Measurements from ENCODE around the gene SRGAP2B.
"Not testable (repeated sequence)": the region's sequence is repeated elsewhere in the genome, so short reads cannot be mapped to it uniquely, and the experiment has no call there.

The SRGAP2B gene

GRCh38 chr1:144981157-144981556, 114.0 kb downstream of the SRGAP2B start:
- H3K4me3 ChIP-seq; H3K9me3 ChIP-seq (ENCODE audit: low read depth, low read length); DNase-seq (ENCODE audit: low read depth, low spot score); H3K36me3 ChIP-seq (ENCODE audit: insufficient read depth, low read length); H3K9ac ChIP-seq (ENCODE audit: insufficient read length); H3K27ac ChIP-seq: not testable (repeated sequence)

- H3K36me3 ChIP-seq (ENCODE audit: insufficient read depth, low read length); DNase-seq (ENCODE audit: low read depth, low spot score); H3K4me3 ChIP-seq; H3K27ac ChIP-seq; H3K9ac ChIP-seq (ENCODE audit: insufficient read length); H3K9me3 ChIP-seq (ENCODE audit: low read depth, low read length): not testable (repeated sequence)
Measured at GRCh38 chr1:144979960-144980595, 115.0 kb downstream of the SRGAP2B start.

GRCh38 chr1:144977856-144978255, 117.3 kb downstream of the SRGAP2B start:
- DNase-seq (ENCODE audit: low read depth, low spot score); H3K36me3 ChIP-seq (ENCODE audit: insufficient read depth, low read length); H3K9ac ChIP-seq (ENCODE audit: insufficient read length); H3K9me3 ChIP-seq (ENCODE audit: low read depth, low read length); H3K27ac ChIP-seq; H3K4me3 ChIP-seq: not testable (repeated sequence)

GRCh38 chr1:144971936-144972335, 123.2 kb downstream of the SRGAP2B start:
- not testable (repeated sequence) for H3K27ac ChIP-seq; H3K9ac ChIP-seq (ENCODE audit: insufficient read length); H3K9me3 ChIP-seq (ENCODE audit: low read depth, low read length); H3K36me3 ChIP-seq (ENCODE audit: insufficient read depth, low read length); H3K4me3 ChIP-seq; DNase-seq (ENCODE audit: low read depth, low spot score)

GRCh38 chr1:144966488-144966887, 128.6 kb downstream of the SRGAP2B start:
- DNase-seq (ENCODE audit: low read depth, low spot score); H3K9ac ChIP-seq (ENCODE audit: insufficient read length); H3K27ac ChIP-seq; H3K9me3 ChIP-seq (ENCODE audit: low read depth, low read length); H3K4me3 ChIP-seq; H3K36me3 ChIP-seq (ENCODE audit: insufficient read depth, low read length): not testable (repeated sequence)

GRCh38 chr1:144964765-144965164, 130.4 kb downstream of the SRGAP2B start:
- not testable (repeated sequence) for H3K9ac ChIP-seq (ENCODE audit: insufficient read length); H3K4me3 ChIP-seq; DNase-seq (ENCODE audit: low read depth, low spot score); H3K9me3 ChIP-seq (ENCODE audit: low read depth, low read length); H3K27ac ChIP-seq; H3K36me3 ChIP-seq (ENCODE audit: insufficient read depth, low read length)

GRCh38 chr1:144964186-144964585, 130.9 kb downstream of the SRGAP2B start:
- not testable (repeated sequence) for H3K9ac ChIP-seq (ENCODE audit: insufficient read length); H3K4me3 ChIP-seq; H3K27ac ChIP-seq; DNase-seq (ENCODE audit: low read depth, low spot score); H3K9me3 ChIP-seq (ENCODE audit: low read depth, low read length); H3K36me3 ChIP-seq (ENCODE audit: insufficient read depth, low read length)

- H3K27ac ChIP-seq; H3K4me3 ChIP-seq; H3K9me3 ChIP-seq (ENCODE audit: low read depth, low read length); H3K36me3 ChIP-seq (ENCODE audit: insufficient read depth, low read length); H3K9ac ChIP-seq (ENCODE audit: insufficient read length); DNase-seq (ENCODE audit: low read depth, low spot score): not testable (repeated sequence)
Measured at GRCh38 chr1:144963571-144963970, 131.6 kb downstream of the SRGAP2B start.

- not testable (repeated sequence) for H3K9me3 ChIP-seq (ENCODE audit: low read depth, low read length); H3K27ac ChIP-seq; H3K4me3 ChIP-seq; H3K36me3 ChIP-seq (ENCODE audit: insufficient read depth, low read length); H3K9ac ChIP-seq (ENCODE audit: insufficient read length); DNase-seq (ENCODE audit: low read depth, low spot score)
Measured at GRCh38 chr1:144961604-144962583, 133.2 kb downstream of the SRGAP2B start.

- H3K9ac ChIP-seq (ENCODE audit: insufficient read length); H3K9me3 ChIP-seq (ENCODE audit: low read depth, low read length); H3K27ac ChIP-seq; H3K36me3 ChIP-seq (ENCODE audit: insufficient read depth, low read length); DNase-seq (ENCODE audit: low read depth, low spot score); H3K4me3 ChIP-seq: not testable (repeated sequence)
Measured at GRCh38 chr1:144960929-144961488, 134.1 kb downstream of the SRGAP2B start.

- not testable (repeated sequence) for DNase-seq (ENCODE audit: low read depth, low spot score); H3K36me3 ChIP-seq (ENCODE audit: insufficient read depth, low read length); H3K9ac ChIP-seq (ENCODE audit: insufficient read length); H3K27ac ChIP-seq; H3K4me3 ChIP-seq; H3K9me3 ChIP-seq (ENCODE audit: low read depth, low read length)
Measured at GRCh38 chr1:144948390-144948789, 146.7 kb downstream of the SRGAP2B start.

- H3K9ac ChIP-seq (ENCODE audit: insufficient read length); H3K27ac ChIP-seq; H3K36me3 ChIP-seq (ENCODE audit: insufficient read depth, low read length); DNase-seq (ENCODE audit: low read depth, low spot score); H3K4me3 ChIP-seq; H3K9me3 ChIP-seq (ENCODE audit: low read depth, low read length): not testable (repeated sequence)
Measured at GRCh38 chr1:144947495-144947894, 147.6 kb downstream of the SRGAP2B start.

GRCh38 chr1:144946525-144947480, 148.3 kb downstream of the SRGAP2B start:
- not testable (repeated sequence) for H3K4me3 ChIP-seq; DNase-seq (ENCODE audit: low read depth, low spot score); H3K9ac ChIP-seq (ENCODE audit: insufficient read length); H3K27ac ChIP-seq; H3K36me3 ChIP-seq (ENCODE audit: insufficient read depth, low read length); H3K9me3 ChIP-seq (ENCODE audit: low read depth, low read length)

All from SK-N-MC (cell line).